Choroid plexus epithelial cell (primary cell): ENCODE measurements around the gene SPATA1.

Experiments
- DNase-seq: peaks from one replicate; pipeline ENCODE4 v3.0.0-alpha.2; 2010; ENCODE audit warnings: low read depth
- H3K4me3 ChIP-seq: 2 replicates; pipeline ENCODE4 v1.5.1; 2011; ENCODE audit warnings: low read depth, mild to moderate bottlenecking, control low read depth, low read length, moderate library complexity
- TF ChIP-seq, protein P1 (sequence below): conservative IDR thresholded peaks from 2 replicates; pipeline ENCODE4 v1.5.1; 2011; ENCODE audit warnings: low read depth, mild to moderate bottlenecking, control low read depth, inconsistent platforms, low read length, moderate library complexity

The SPATA1 gene

DNA sequence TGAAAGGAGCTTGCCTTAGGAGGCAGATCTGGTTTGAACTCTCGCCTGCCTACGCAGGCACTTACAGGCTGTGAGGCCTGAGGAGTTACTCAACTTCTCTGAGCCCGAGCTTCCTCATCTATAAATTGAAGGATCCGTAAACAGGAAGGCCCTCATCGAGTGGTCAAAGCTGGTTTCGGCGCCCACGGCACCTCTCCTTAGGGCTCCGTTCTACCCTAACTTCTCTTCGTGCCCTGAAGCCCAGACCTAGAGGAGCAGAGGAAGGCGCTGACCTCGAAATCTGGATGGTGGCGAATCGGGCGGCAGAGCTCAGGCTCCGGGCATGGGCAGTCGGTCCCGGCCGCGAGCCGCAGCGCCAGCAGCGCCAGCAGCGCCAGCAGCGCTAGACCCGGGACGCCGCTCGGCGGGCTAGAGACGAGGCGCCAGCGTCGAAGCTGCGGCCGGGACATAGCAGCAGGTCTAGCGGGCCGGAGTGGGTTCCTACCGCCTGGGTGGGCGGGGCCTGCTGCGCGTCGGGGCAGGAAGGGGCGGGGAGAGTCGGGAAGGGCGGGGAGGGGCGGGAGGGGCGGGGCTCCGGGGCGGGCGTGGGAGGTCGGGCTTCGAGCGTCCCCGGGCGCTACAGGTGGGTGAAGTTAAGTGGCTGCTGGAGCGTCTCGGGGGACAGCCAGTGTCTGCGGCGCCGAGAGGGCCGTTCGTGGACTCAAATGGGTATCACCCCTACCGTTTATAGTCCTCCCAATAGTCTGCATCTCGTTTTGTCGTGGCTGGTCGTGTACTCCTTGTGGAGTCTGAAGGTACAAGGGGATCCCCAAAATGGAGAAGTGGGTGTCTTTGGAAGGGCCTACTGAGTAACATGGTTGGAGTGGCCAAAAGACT is 68.0 kb downstream of the SPATA1 start, which contains the start of gene CTBS:
Gene CTBS (minus strand): TSS at position 474 of the 876 bp plus-strand sequence. CDS start 25 bp downstream, at position 449.
- TF ChIP-seq, protein P1, sequence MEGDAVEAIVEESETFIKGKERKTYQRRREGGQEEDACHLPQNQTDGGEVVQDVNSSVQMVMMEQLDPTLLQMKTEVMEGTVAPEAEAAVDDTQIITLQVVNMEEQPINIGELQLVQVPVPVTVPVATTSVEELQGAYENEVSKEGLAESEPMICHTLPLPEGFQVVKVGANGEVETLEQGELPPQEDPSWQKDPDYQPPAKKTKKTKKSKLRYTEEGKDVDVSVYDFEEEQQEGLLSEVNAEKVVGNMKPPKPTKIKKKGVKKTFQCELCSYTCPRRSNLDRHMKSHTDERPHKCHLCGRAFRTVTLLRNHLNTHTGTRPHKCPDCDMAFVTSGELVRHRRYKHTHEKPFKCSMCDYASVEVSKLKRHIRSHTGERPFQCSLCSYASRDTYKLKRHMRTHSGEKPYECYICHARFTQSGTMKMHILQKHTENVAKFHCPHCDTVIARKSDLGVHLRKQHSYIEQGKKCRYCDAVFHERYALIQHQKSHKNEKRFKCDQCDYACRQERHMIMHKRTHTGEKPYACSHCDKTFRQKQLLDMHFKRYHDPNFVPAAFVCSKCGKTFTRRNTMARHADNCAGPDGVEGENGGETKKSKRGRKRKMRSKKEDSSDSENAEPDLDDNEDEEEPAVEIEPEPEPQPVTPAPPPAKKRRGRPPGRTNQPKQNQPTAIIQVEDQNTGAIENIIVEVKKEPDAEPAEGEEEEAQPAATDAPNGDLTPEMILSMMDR, result no peak
- peak; percentile 94 for DNase-seq
- H3K4me3 ChIP-seq, result peak within 1 kb of the TSS; percentile 75

DNA sequence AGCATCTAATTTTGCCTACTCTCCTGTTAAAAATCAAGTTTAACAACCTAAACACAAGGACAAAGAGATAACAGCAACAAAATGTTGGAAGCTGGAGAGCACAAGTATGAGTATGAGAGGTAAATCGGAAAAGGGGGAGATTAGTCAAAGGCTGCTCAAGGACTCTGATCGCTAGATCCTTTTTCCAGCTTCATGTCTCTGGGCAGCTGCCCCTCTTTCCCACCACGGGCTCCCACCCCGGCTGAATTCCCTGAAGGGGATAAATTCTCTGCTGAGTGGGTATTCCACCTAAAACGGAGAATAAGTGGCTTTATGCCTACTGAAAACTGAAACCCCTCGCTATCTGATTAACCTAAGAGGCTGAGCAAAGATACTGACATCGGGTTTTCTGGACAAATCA is 68.8 kb downstream of the SPATA1 start:
- TF ChIP-seq, protein P1, result no peak
- H3K4me3 ChIP-seq, result no peak overlapping the region
- no peak for DNase-seq

DNA sequence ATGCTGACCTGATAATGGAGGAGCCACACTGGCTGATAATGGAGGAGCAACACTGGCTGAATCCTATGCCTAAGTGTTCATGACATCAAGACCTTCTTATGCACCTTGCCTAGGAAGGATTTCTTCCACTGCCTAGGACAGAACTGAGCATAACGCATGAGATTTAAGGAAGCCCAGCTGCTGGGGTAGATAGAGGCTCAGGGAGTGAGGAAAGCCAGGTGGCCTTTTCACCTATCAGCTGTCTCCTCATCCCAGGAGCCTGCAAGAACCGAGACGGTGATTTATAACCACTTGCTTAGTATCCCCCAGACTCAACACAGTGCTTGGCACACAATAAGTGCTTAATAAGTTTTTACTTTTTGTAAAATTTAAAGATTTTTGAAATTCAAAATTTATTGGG is 75.5 kb downstream of the SPATA1 start:
- no peak for DNase-seq
- TF ChIP-seq, protein P1, result no peak
- no peak overlapping the region for H3K4me3 ChIP-seq

DNA sequence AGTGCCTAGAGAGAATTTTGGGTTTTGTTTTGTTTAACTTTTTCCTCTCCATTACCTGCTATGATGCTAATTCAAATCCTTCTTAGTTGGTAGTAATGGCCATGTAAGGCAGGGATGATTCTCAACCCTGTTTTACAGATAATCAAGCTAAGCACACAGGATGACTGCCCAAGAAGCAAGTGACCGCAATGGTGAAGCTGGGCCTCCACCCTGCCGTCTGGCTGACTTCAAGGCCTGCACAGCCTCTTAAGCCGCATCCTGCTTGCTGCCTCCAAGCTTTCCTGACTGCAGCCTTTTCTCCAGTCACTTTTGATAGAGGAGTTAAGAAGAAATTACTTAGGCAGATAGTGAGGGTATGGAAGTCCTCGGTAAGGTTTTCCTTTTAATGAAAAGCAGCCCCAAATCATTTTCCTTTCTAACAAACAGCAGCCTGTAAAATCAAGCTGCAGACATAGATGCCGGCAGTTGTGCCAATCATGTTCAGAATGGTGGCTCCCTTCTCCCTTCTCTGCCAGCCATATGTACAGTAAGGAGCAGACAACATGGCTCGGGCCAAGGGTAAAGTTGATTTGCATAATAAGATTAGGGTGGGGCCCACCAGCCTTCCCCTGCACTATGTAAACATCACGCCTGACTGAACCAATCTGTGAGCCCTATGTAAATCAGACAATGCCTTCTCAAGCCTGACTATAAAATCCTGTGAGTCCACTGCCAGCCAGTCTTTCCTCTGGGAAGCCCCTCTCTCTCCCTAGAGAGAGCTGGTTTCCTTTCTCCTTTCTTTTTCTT is 76.8 kb downstream of the SPATA1 start:
- DNase-seq, result peak; percentile 65
- H3K4me3 ChIP-seq, result no peak overlapping the region
- TF ChIP-seq, protein P1, result no peak

DNA sequence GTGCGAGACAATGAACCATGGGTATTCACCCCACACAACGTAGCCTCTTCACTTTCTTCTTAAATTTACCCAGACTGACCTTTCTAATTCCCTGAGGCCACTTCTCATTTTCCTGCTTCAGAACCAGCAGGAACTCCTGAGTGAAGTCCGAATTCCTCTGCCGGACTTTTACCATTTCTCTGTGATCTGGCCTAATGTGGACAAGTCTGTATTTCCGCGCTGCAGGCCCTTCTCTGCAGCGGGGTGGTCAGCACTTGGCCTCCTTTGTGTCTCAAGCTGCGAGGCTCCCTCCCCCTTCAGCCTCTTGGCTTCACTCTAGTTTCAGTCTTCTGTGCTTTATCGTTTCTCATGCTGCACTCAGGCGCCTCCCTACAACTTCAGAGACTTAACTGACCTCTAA is 77.5 kb downstream of the SPATA1 start:
- peak; percentile 62 for DNase-seq
- no peak overlapping the region for H3K4me3 ChIP-seq
- TF ChIP-seq, protein P1, result no peak

DNA sequence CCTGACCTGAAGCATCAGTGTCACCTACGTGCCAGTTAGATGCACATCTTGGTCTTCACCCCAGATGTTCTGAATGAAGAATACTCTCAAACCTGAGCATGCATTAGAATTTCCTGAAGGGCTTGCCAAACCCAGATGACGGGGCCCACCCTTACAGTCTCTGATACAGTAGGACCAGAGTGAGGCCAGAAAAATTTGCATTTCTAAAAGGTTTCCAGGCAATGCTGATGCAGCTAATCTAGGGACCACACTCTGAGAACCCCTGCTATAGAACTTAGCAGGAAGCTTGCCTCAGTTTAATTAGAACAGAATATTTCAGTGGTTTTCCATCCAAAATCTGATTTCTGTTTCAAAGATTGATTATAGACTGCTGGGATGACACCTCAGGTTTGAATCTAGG is 77.9 kb downstream of the SPATA1 start:
- no peak for DNase-seq
- TF ChIP-seq, protein P1, result no peak
- H3K4me3 ChIP-seq, result no peak overlapping the region
